GM21381 (cell line): ENCODE data around the gene GNAS.

Experiments used
- ATAC-seq: cut with Tn5 transposase; IDR thresholded peaks from one replicate; pipeline ENCODE4 v1.9.1; 2021; ENCODE audit warnings: mild to moderate bottlenecking, moderate library complexity; ENCODE audit not compliant: unreplicated experiment

Gene GNAS

GRCh38 chr20:58878399-58878798, 25.9 kb downstream of the GNAS start:
- ATAC-seq: no peak

GRCh38 chr20:58880441-58880840, 27.9 kb downstream of the GNAS start:
- no peak for ATAC-seq

- ATAC-seq: no peak
These were observed 28.7 kb downstream of the GNAS start for GRCh38 chr20:58880994-58881752.

GRCh38 chr20:58882704-58883089, 30.2 kb downstream of the GNAS start:
- no peak for ATAC-seq

- no peak for ATAC-seq
These were observed 30.8 kb downstream of the GNAS start for GRCh38 chr20:58883241-58883691.

GRCh38 chr20:58884966-58885365, 32.5 kb downstream of the GNAS start:
- ATAC-seq: no peak

- no peak for ATAC-seq
These were observed 34.0 kb downstream of the GNAS start for GRCh38 chr20:58886546-58886945.

GRCh38 chr20:58888103-58888502, 35.6 kb downstream of the GNAS start:
- ATAC-seq: no peak

- ATAC-seq: peak; percentile 30
These were observed 36.2 kb downstream of the GNAS start for GRCh38 chr20:58888521-58889333.

- no peak for ATAC-seq
These were observed 36.8 kb downstream of the GNAS start for GRCh38 chr20:58889334-58889760.

GRCh38 chr20:58889798-58890517, 37.4 kb downstream of the GNAS start:
- no peak for ATAC-seq

- peak; percentile 26 for ATAC-seq
These were observed 38.1 kb downstream of the GNAS start for GRCh38 chr20:58890518-58891085.

GRCh38 chr20:58891086-58891717, 38.7 kb downstream of the GNAS start:
- peak; percentile 25 for ATAC-seq

- ATAC-seq: no peak
These were observed 39.2 kb downstream of the GNAS start for GRCh38 chr20:58891718-58892140.

GRCh38 chr20:58892141-58892931, 39.8 kb downstream of the GNAS start:
- no peak for ATAC-seq

GRCh38 chr20:58892932-58893224, 40.4 kb downstream of the GNAS start:
- no peak for ATAC-seq

GRCh38 chr20:58893355-58894120, 41.0 kb downstream of the GNAS start:
- ATAC-seq: no peak

- no peak for ATAC-seq
These were observed 42.3 kb downstream of the GNAS start for GRCh38 chr20:58894652-58895447.
